Hepatic stellate cell (primary cell): ENCODE results near the gene FOXO3B.
"Not testable (repeated sequence)": the region's sequence is repeated elsewhere in the genome, so short reads cannot be mapped to it uniquely, and the experiment has no call there.

Experiments used
- DNase-seq: peaks from one replicate; pipeline ENCODE4 v3.0.0; 2011; ENCODE audit warnings: low spot score

Gene FOXO3B

DNA sequence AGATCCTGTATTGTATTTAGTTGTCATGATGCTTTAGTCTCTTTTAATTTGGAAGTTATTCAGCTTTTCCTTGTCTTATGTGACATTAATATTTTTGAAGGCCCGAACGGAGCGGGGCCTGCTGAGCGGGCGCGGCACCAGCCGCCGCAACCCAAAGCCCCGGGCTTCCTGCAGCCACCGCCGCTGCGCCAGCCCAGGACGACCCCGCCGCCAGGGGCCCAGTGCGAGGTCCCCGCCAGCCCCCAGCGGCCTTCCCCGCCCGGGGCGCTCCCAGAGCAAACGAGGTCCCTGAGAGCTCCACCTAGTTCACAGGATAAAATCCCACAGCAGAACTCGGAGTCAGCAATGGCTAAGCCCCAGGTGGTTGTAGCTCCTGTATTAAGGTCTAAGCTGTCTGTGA, 32.0 kb downstream of the FOXO3B start:
- DNase-seq, result not testable (repeated sequence)

GRCh38 chr17:18644291-18644690, 37.8 kb downstream of the FOXO3B start, which contains the start of gene TBC1D28:
TBC1D28 (minus strand) TSS chr17:18644391; CDS start chr17:18641352, 3,039 bp downstream.
- not testable (repeated sequence) for DNase-seq

DNA sequence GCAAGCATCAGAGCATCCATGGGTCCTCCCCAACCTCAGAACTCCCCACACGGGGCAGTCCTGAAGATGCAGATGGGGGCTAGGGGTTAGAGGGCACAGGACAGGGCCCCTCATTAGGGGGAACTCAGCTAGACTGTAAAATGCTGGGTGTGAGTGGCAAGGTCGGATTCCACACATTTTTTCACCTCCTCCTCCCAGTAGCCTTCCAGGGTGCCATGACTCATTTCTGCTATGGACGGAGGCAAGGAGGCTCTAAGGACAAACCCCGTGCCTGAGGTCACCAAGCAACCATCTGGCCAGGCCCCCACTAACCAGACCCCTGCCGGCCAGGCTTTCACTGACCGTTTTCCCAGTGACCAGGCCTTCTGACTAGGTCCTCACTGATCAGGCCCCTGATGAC, 39.0 kb downstream of the FOXO3B start:
- not testable (repeated sequence) for DNase-seq

GRCh38 chr17:18638357-18638756, 43.8 kb downstream of the FOXO3B start:
- not testable (repeated sequence) for DNase-seq

DNA sequence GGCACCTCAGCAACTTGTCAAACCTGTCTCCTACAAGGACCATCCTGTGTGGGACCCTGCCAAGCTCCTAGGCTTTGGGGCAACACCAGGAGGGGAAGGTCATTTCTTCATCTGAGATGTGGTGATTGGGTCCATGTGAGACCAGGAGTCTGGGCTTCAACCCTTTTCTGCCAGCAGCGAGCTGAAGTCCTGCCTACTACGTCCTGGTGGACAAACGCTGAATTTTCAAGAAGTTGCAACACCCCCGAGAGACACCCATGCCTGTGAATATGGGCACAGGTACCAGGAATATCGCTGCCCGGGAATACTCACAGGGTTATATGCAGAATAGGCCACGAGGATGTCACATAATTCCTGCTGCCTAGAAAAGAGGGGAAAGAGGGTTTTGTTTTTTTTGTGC, 45.9 kb downstream of the FOXO3B start:
- not testable (repeated sequence) for DNase-seq

GRCh38 chr17:18635773-18636172, 46.3 kb downstream of the FOXO3B start:
- DNase-seq, result not testable (repeated sequence)

- DNase-seq, result not testable (repeated sequence)
Measured at GRCh38 chr17:18634550-18635263, 47.4 kb downstream of the FOXO3B start.
